ENCODE results near the gene PRIM1. TPM values are rescaled to one million over a fixed set of nuclear protein-coding genes. Genes with fewer than 3 reads are reported as not detected.

PRIM1 gene
- total and polyA plus RNA-seq, 2 of the 8 experiments (the other 6 are each of a cell fraction or from before 2014, with no cell fraction given): 52.4 to 61.9 TPM

- no peak overlapping the region for H2AK5ac ChIP-seq (ENCODE audit: low read depth, low read length)
- no peak overlapping the region for H3K56ac ChIP-seq (replicated peaks; ENCODE audit: insufficient read length, low read depth, low read length)
- H3K36me3 ChIP-seq (ENCODE audit: control insufficient read depth in 2 of 4, insufficient read depth in 4 of 4, low read length in 3 of 4): peaks cover 26 to 78% (median 55%) of the 10 kb centered on the region in 4 experiments
- H4K91ac ChIP-seq (replicated peaks; ENCODE audit: insufficient read length, low read length): no peak overlapping the region
- no peak overlapping the region for H2BK20ac ChIP-seq (ENCODE audit: low read length)
- peak overlapping the region; percentile 68; the same call in 1 of the 2 replicates for H2BK5ac ChIP-seq (ENCODE audit: low read depth, low read length)
- H3K23ac ChIP-seq (ENCODE audit: insufficient read length): no peak overlapping the region
- DNase-seq (ENCODE audit: low read depth in 1 of 2, low spot score in 2 of 2) (no peak), FAIRE-seq (no peak)
- H3K79me1 ChIP-seq (ENCODE audit: low read depth, low read length): peaks cover 21% of the 10 kb centered on the region
- no peaks in the 10 kb centered on the region for H3K23me2 ChIP-seq (ENCODE audit: low read depth, low read length)
- no peak overlapping the region for H3K27ac ChIP-seq (ENCODE audit: low read depth, low read length)
- H3K4me1 ChIP-seq (replicated peaks in 1 of 4; ENCODE audit: control insufficient read depth in 3 of 4, insufficient read depth in 4 of 4, low read length in 3 of 4): peaks cover 7 to 16% (median 11%) of the 10 kb centered on the region in 4 experiments
- H3K27me3 ChIP-seq (replicated peaks in 1 of 4; ENCODE audit: control insufficient read depth in 3 of 4, extremely low read depth in 1 of 4, insufficient read depth in 3 of 4, low read length in 3 of 4): no peaks in the 10 kb centered on the region
- H3K4me3 ChIP-seq (ENCODE audit: extremely low read depth in 1 of 4, insufficient read depth in 2 of 4, low read depth in 3 of 4, low read length in 4 of 4): no peak overlapping the region
- ChIA-PET POLR2A (ENCODE audit: partially characterized antibody) (interaction anchor here (1.0 to 52.4 kb wide), 7 partner anchors 17 to 82 kb away, joined by 3 to 1406 read pairs (median 5); partner anchors contain the start of genes ATP5F1B, NACA, PRIM1 and PTGES3), CTCF (ENCODE audit: partially characterized antibody) (interaction anchor here (1.7 to 2.5 kb wide), 2 partner anchors 9 to 80 kb away, joined by 4 to 10 read pairs; no protein-coding TSS in a partner anchor)
- no peak overlapping the region for H3K18ac ChIP-seq (ENCODE audit: extremely low read depth, low read length)
- H4K8ac ChIP-seq (ENCODE audit: extremely low read depth, insufficient read depth, low read length): no peak overlapping the region
- H2BK15ac ChIP-seq (ENCODE audit: low read length): no peak overlapping the region
- TF ChIP-seq SIRT6 (IDR thresholded peaks at IDR 0.05; ENCODE audit: low read length): no peak
- no peak for TF ChIP-seq BCL11A (IDR thresholded peaks at IDR 0.05; ENCODE audit: low read depth in 2 of 2, low read length in 2 of 2)
- no peak for TF ChIP-seq BRCA1 (IDR thresholded peaks at IDR 0.05; ENCODE audit: low read depth, low read length)
- TF ChIP-seq KDM4A (IDR thresholded peaks at IDR 0.05; ENCODE audit: low read depth, low read length, severe bottlenecking): no peak
- TF ChIP-seq GTF2F1 (IDR thresholded peaks at IDR 0.05; ENCODE audit: borderline replicate concordance, low read depth, low read length): no peak
- H3K9me3 ChIP-seq (ENCODE audit: insufficient read depth in 2 of 2, low read depth in 1 of 2, low read length in 1 of 2): no peaks in the 10 kb centered on the region
- no peak overlapping the region for H3K14ac ChIP-seq (ENCODE audit: insufficient read length)
- peaks cover 16 to 48% of the 10 kb centered on the region in 2 experiments for H3K79me2 ChIP-seq (ENCODE audit: control insufficient read depth in 1 of 2, insufficient read depth in 2 of 2, low read length in 2 of 2)
- H2BK12ac ChIP-seq (ENCODE audit: low read depth, low read length): no peak overlapping the region
- H3K9ac ChIP-seq (replicated peaks in 1 of 4; ENCODE audit: extremely low read depth in 1 of 4, low read depth in 3 of 4, low read length in 3 of 4): no peak overlapping the region
- H2AFZ ChIP-seq (ENCODE audit: low read length): no peak overlapping the region
- peaks cover 23 to 34% of the 10 kb centered on the region in 2 experiments for H4K20me1 ChIP-seq (replicated peaks in 1 of 2; ENCODE audit: control insufficient read depth in 1 of 2, insufficient read depth in 2 of 2, low read length in 2 of 2)
- no peak overlapping the region for H4K5ac ChIP-seq (ENCODE audit: insufficient read length, low read depth, low read length)
- H3K4me2 ChIP-seq (ENCODE audit: insufficient read depth in 1 of 2, low read depth in 2 of 2, low read length in 2 of 2): no peak overlapping the region
- no peak overlapping the region for H2BK120ac ChIP-seq (replicated peaks; ENCODE audit: low read depth, low read length)
- 91% methylated on average over 8 of the region's 8 CpGs; no CpG with 5 or more reads in 1 of the 2 experiments for WGBS, 2 experiments (ENCODE audit: extremely low coverage in 1 of 2, insufficient coverage in 1 of 2, insufficient read length in 1 of 2, insufficient replicate concordance in 2 of 2, low coverage in 1 of 2, low lambda C conversion rate in 2 of 2, missing lambda C conversion rate in 1 of 2)
- H3K4ac ChIP-seq (replicated peaks; ENCODE audit: insufficient read length, low read depth, low read length): no peak overlapping the region
Observed at GRCh38 chr12:56715798-56716197, 36.3 kb downstream of the PRIM1 start.
